T-helper 1 cell (primary cell): ENCODE results near the gene PIM3.

ENCODE experiments used
- DNase-seq, 5 donors: peaks; one replicate each; pipeline ENCODE4 v3.0.0-alpha.2; 2012 to 2020

PIM3 gene

DNA sequence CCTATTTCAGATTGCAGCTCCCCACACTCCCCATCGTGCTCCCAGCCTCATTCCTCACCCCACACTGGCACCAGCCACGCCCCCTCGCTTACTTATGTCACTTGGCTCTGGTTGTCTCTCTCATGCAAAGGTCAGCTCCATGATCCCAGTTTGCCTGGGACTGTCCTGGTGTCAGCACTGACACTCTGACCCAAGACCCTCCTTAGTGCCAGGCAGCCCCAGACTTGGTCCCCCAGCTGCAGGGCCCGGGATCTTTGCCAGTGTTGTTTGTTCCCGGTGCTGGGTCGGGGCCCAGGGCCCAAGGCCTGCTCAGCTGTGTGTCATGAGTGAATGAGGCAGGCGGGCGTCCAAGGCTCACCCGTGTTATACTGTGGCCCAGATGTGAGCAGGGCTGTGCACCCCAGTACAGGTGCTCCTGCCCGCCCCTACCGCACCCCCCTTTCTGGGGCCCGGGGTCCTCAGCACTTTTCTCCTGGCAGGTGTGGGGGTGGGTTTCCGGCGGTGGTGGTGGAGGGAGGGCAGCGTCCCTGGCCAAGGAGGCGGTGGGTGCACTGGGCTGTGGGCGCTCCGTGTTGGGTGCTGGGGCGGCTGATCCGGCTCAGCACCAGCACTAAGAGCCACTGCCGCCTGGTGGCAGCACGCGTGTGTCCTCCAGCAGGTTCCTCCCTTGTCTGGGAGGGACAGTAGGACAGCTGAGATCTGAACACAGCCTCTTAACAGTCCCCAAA is 32.5 kb downstream of the PIM3 start:
- peak; percentile 38 to 71 (median 56) for DNase-seq

DNA sequence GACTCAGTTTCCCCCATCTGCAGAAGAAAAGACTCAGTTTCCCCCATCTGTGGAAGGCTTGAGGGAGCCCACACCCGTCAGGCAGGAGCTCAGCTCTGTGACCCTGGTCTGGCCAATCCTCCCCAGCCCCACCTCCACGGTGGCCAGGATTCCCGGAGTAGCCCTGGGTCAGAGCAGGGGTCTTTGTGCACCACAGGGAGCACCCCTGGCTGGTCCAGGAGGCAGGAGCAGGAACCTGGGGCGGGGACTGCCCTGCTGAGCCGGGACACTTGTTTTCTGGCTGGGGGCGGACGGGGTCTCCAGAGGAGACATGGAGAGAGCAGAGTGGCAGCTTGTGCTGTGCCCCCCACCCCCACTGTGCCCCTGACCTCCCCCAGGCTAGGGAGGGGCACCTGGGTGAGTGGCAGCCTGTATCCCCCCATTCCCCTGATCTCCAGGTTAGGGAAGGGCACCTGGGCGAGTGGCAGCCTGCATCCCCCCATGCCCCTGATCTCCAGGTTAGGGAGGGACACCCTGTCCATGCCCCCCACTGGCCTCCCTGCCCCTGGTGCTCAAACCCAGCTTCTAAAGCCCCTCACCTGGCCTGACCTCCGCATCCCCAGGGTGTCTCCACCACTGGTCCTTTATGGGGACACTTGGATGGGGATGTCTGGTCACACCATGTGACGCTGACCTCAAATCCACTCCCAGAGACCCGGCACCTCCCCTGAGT is 33.2 kb downstream of the PIM3 start:
- no peak for DNase-seq

DNA sequence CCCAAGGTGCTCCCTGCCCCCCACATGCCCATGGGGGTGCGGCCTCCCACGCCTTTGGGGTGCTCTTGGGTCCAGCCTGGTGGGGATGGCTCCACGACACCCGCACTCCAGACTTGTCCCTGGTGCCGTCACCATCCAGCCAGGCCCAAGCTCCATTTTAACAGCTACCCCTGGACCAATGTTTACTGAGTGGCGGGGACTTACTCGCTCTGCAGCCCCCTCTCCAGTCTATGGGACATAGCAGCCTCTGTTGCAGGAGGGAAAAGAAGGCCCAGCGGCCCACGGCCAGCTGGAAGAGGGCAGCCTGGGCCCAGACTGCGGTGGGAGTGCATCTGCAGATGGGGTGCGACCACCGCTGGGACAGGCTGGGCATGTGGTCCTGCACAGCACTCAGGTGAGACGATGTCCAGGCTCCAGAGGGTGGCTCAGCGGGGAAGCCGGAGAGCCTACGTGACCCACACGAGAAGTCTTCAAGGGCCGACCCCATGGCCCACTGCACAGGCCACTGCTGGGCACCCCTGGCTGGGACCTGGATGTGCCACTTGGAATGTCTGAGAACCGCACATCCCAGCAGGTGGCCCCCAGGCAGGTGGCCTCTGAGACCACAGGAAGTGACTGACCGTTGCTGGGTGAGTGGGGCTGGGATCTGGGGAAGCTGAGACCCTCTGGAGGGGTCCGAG is 33.9 kb downstream of the PIM3 start:
- DNase-seq, result no peak

DNA sequence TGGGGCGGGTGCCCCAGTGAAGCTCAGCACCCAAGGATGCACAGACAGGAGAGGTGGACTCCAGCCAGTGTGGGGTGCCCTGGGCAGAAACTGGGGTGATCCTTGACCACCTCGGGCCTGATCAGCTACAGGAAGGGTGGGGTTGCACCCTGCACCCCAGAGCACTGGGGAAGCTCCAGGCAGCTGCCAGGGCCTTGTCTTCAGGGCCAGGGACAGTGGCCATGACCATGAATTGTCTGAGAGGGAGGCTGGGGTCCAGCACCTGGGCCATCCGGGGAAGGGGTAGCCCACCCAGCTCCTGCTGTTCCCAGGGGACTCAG is 34.4 kb downstream of the PIM3 start:
- no peak for DNase-seq

DNA sequence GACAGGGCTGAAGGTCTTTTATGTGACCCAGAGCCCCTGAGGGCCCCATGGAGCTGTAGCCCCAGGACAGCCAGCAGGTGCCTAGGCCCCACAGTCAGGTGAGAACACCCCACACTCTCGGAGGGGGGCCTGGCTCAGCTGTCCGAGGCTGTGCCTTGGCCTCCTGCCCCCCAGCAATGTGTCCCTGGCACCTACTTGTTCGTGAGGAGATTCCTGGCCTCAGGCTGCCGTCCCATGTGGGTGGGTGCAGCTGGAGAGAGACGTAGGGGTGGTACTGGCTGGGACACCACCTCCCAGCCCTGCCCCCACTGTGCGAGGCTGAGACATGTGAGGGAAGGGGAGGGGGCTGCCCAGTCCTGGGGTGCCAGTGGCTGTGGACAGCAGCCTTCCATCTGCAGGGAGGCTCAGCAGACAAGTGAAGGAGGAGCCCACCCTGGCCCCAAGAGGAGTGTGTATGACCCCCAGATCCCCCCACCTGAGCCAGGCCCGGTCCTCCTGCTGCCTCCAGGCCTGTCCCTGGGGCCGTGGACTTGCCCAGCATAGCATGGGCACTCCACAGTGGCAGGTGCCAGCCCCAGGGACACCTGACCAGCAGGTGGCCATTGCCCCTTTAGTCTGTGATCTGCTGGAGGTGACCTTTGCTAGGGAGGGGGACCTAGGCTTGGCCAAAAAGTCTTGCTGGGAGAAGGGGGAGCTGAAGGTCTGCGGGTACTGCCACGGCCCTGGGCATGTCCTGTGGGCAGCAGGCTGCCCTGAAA is 35.0 kb downstream of the PIM3 start:
- DNase-seq, result no peak

DNA sequence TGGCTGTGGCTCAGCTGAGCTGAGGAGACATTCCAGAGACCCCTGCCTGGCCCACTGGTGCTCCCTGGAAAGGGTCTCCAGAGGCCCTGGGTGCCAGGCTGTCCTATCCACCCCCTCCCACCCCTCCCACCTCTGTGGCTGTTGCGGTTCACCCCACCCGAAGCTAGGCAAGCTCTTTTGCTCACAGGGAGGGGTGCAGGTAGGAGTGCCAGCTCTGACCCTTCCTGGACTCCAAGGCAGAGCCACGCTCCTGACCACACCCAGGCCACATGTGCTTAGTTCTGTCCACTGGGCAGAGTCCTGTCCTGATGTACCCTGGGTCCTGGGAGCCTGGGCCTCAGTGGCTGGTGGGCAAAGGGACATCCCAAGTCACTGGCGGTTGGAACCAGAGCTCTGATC is 35.5 kb downstream of the PIM3 start:
- no peak for DNase-seq

DNA sequence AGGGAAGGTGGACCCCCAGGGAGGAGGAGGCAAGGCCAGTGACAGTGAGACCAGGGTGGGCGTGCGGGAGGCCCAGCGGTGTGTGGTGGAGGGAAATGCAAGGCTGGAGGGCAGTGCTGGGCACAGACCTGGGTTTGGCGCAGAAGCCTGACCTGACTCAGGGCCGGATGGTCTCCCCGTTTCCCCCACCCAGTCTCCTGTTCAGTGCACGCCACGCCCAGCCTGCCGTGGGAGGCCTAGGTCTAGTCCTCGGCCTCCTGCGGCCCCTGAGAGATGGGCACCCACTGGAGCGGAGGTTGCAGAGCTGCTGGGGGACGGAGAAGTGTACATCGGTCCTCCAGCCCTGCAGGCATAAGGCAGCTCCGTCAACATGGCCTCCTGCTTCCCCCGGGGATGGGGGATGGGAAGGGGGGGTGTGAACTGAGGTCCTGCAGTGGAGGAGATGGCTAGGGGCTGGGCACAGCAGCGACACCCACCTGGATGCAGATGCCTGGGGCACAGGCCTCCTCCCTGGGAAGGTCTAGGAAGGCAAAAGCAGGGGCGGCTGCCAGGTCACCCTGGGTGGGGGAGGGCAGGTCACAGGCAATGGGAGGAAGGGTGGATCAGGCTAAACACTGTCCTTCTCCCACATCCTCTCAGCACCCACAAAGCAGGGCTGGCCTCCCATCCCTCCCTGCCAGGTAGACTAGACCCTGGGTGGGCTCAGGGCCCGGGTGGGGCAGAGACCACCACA is 36.1 kb downstream of the PIM3 start:
- DNase-seq, result no peak

DNA sequence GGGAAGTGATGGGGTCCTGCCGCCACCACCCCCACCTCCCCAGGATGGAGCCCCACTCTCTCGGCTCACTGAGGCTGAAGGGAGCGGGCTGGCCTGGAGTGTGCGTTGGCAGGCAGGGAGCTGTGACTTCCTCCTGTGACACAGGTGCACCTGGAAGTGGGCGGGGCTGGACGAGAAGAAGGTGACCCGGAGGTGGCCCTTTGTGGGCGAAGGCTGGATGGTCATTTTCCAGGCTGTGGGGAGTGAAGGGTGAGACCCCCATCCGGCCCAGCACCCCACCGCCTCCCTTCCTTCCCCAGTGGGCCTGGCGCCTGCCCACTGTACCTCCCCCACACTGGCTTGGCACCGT is 36.7 kb downstream of the PIM3 start:
- no peak for DNase-seq

DNA sequence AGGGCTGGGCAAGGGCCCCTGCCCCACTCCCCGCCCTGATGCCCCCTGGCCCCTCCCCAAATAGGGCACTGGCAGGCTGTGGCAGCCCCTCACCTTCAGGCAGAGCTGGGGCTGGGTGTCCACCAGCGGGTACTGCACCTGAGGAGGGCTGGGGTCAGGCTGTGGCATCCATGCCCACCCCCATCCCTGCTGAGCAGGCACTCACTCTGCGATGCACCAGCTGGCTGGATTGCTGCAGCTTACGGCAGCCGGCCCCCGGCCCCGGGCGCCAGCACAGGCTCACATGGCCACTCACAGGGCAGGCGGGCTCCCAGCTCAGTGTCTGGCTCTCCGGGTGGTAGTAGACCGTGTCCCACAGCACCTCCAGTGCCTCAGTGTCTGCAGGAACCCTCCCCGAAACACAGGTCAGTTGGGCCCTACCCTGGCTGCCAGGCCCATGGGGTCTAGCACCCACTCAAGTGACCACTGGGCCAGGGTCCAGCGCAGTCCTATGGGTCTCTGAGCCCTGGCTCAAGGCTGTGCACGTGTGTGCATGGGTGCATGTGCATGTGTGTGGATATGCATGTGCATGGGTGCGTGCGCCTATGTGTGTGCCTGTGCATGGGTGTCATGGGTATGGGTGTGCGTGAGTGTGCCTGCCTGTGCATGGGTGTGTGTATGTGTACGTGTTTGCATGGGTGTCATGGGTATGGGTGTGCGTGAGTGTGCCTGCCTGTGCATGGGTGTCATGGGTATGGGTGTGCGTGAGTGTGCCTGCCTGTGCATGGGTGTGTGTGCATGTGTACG is 37.6 kb downstream of the PIM3 start:
- no peak for DNase-seq

DNA sequence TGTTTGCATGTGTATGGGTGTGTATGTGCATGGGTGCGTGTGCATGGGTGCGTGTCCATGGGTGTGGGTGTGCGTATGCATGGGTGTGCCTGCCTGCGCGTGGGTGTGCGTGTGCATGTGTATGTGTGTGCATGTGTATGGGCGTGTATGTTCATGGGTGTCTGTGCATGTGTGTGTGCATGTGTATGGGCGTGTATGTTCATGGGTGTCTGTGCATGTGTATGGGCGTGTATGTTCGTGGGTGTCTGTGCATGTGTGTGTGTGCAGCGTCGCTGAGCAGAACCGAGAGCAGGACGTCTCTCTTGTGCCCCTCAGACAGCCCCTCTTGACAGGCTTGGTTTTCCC is 38.1 kb downstream of the PIM3 start:
- no peak for DNase-seq

DNA sequence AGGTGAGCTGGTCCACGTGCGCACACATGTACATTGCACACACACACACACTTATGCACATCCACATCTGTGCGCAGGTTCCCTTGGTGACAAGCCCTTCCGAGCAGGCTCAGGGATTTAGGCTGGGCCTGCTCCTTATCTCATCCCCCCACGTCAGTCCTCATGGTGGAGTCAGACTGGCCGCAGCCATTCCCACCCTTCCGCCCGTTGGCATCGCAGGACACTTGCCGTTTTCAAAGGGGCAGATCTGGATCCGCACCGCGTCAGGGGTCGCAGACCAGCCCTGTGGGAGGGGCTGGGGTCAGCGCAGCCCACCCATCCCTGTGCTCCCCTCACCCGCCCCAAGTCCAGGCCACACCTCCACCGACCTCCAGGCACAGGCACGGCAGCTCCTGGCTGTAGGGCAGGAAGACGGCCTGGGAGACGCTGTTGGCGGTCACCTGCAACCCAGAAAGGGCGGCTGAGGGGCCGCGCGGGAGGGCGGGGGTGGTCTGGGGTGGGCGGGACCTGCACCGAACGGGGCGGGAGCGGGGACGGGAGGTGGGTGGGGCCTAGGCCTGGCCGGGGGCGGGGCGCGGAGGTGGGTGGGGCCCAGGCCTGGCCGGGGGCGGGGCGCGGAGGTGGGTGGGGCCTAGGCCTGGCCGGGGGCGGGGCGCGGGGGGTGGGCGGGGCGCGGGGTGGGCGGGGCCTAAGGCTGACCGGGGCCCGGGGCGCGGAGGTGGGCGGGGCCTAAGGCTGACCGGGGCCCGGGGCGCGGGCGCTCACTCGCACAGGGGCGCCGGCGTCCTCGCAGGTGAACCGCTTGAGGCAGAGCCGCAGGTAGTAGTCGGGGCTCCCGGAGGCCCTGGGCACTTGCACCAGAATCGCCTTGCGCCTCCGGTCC is 38.7 kb downstream of the PIM3 start:
- no peak for DNase-seq

DNA sequence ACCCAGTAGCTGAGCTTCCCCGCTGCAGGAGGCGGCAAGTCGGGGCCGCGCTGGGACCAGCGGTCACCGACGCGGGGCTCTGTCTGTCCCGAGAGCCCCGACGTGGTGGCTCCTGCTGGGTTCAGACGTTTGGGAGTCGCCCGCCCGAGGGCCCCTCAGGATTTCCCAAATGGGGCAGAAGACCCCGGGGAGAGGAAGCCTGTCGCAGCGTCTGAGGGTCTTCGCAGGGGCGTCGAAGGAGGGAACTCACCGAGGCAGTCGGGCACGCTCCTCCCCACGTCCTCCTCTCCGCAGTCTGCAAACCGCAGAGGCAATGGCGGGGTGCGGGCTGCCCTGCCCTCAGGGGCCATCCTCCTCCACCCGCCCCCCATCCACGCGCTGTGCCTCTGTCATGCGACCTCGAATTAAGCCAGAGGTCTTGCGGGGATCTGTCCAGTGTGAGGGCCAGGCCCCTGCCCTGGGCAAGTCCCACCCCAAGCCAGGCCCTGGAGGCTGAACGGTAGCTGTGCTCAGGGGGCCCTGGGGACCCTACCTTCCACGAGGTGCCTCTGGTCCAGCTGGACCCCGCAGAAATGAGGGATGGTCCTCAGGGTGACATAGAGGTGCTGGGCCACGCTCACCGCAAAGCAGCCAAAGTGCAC is 39.5 kb downstream of the PIM3 start:
- DNase-seq, result no peak

DNA sequence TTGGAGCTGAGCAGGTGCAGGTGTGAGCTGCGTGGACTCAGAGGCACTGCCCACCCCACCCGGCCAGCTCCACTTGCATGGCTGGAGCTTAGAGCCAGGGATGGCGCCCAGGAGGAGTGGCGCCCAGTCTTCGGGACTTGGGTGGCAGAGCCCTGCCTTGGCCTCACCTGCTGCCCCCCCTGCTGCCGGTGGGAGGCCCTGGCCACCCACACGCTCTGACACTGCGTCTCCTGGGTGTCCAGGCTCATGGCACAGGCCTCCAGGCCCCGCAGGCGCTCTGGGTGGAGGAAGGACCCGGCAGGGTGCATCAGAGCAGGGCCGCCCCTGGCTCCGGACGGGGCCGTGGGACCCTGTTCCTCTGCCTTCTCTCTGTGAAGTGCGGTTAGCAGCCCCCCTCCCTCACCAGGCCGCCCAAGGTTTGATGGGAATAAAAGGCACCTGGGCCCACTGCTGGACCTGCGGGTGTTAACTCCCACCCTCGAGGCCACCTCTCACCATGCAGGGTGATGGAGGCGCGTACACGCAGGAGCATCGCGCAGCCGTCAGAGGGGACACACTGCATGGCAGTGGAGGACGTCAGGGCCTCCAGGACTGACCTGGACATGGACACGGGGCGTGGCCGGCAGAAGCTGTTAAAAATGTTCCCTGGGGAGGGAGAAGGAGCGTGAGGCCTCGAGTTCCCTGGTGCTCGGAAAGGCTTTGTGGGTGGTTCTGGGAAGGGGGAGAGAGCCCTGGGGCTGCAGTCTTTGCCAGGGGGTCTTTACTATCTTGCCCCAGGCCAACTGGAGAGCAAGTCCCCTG is 40.2 kb downstream of the PIM3 start:
- DNase-seq, result no peak

DNA sequence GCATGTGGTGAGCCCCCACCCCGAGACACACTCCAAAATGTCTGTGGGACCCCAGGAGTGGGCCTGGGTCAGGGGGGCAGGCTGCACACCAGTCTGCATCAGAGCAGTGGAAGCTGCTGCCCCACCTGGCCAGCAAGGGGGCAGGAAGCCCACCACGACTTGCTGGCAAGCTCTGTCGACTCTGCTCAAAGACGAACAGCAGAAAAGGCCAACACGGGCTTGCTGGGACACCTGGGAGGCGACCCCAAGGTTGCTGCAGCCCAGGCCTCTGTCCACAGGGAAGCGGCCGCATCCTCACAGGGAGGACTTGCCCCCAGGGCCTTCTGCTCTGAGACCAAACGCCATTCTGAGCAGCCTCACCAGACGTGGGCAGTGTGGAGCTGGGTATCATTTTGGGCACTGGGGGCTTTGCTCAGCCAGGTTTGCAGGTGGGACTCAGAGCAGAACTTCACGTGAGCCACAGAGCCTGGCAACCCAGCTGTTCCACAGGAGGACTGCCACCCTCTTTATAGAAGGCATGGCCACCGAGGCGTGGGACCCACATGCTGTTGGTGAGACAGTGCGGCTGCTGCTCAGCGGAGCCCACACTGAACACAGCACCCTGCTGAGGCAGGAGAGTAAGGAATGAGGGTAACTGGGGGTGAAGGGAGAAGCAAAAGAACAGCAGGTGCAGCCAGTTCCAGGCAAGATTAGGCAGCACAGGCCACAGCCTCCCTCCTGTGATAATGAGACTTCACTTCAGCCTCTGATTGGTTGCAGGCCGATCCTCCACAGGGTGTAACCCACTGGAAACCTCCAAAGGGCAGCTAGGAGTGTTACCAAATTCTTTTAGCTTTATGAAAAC is 41.0 kb downstream of the PIM3 start:
- no peak for DNase-seq

DNA sequence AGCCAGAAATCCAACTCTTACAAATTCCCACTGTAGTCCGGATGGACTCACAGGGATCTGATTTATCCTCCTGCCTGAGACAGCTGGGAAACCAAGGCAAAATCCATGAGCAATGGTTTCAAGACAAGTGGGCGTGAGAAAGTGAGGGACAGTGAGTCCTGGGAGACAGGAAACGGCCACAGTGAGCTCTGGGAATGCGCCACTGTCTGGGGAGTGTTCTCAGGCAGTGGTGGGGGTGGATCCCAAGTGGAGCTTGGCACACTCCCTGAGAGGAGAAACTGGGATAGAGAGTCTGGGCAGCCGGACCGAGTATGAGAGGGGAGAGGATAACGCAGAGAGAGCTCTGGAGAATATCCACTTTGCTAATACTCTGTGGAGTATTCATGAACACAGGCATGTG is 42.2 kb downstream of the PIM3 start:
- DNase-seq, result no peak

DNA sequence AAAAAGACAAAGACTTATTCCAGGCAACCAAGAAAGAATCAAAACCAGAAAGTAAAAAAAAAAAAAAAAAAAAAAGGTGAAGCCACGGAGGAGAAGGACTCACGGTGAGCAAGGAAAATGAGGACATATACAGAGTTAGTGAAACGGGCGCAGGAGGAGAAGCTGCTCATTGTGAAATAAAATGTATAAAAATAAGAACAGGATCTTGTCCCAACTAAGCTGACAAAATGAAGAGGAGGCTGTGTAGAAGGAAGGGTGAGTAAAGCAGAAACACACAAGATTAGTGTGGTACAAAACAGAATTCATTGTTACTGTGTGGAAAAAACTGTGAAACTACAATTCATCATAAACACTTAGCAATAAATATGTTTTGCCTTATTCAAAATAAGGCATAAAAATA is 44.3 kb downstream of the PIM3 start:
- no peak for DNase-seq

DNA sequence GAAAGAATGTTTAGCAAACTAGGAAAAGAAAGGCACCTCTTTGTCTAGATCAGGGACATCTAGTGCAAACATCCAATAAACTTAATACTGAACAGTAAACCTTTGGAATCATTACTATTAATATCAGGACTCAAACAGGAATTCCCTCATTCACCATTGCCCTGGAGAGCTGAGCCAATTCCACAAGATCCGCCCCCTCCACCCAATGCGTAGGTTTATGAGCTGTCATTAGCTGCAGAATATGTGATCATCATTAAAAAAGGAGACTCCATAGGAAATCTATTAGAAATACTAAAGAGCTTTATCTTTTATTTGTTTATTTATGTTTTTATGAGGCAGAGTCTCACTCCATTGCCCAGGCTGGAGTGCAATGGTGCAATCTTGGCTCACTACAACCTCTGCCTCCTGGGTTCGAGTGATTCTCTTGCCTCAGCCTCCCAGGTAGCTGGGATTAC is 46.5 kb downstream of the PIM3 start:
- no peak for DNase-seq
